Right kidney (tissue), 1 donor: ENCODE data around the gene SNX7.

ENCODE experiments used
- DNase-seq: peaks from one replicate; pipeline ENCODE4 v3.0.0-alpha.2; 2016

The SNX7 gene

DNA sequence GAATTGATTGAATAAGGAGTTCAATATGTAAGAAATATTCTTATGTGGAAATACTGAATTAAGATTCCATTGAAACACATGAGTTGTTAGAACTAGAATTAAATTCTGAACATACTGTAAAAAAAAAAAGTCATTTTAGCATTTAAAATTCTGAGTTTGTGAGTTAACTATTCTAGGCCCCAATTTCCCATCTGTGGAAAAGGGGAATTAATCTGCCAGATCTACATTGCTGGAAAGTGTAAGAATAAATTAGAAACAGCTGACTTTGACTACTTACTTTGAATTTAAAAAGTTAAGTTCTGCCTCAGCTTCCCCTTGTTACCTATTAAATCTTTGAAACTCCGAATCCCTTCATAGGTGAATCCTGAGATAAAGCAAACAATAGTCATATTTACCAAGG lies 103.0 kb downstream of the SNX7 start:
- DNase-seq: no peak

DNA sequence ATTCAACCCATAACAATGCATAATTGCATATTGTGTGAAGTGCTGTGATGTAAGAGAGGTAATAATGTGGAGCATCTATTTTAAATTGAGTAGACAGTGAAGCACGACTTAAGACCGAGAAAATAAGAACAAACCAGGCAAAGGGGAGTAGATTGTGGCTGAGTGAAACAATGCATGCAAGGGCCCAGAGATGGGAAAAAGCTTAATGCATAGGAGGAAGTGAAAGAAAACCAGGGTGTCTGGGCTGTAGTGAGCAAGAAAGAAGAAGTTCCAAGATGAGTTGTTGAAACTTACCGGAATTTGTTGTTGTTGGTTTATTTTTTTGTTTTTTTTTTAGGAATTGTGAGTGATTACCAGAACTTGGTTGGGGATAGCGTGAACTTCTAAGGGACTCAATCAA lies 104.7 kb downstream of the SNX7 start:
- DNase-seq: no peak

DNA sequence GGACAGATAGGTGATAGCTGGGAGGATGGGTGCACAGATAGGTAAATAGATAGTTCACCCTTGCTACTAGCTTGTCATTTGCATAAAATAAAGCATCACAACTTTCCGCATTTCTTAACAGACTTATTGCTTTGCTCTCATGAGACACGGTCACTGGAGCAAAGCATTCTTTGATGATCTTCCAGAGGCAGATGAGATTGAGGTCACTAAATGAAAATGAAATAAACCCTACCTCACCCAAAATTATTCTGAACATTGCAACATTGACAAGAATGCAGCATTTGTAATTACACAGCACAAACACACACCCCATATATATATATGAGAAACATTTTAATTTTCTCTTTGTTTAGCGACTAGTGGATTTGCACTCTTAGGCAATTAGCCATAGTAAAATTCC lies 107.6 kb downstream of the SNX7 start:
- DNase-seq: no peak

DNA sequence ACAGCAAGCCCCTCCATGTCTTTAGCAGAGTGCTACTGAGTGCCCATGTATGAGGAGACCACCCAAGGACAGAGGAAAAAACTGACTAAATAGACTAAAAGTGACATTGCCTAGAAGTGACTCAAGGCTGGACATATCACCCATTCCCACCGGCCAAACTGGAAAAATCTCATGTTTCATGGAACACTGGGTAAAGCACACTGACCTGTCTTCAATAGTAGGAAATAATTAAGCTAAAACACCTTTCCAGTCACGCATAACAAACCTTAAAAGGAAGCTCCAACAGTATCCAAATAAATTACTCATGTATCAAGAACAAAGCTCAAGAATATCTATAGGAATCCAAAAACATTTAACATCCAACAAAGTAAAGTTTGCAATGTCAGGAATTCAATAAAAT lies 120.4 kb downstream of the SNX7 start:
- DNase-seq: no peak

DNA sequence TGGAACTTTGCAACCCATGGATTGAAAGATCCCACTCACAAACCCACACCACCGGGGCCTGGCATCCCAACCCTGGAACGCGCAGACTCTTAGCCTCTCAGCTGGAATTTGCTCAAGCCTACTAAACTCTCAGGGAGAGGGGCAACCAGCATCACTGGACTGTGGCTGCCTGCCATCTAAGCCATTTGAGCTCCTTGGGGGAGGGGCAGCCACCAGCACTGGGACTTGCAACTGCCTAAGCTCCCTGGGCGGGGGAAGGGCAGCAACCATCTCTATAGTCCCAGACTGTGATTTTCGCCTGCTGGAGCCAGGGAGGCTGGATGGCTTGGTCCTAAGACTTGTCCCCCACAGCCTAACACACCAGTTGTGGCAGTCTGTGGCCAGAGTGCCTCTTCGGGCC lies 122.3 kb downstream of the SNX7 start:
- no peak for DNase-seq

DNA sequence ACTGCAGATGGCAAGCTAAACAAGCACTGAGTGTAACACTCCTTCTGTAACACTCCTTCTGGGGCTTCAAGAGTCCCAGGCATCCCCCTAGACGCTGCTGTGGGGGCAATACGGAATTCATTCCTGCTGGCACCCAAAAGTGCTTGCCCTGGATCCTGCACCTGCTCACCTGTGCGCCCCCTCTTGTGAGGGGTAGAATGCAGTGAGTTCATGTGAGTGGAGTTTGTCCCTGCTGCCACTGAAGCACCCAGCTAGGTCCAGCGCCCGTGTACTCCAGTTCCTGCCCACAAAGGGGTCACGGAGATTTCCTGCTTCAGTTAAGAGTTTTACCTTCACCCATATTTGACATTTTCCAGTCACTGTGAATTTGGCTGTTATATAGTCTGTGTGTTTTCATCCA lies 130.0 kb downstream of the SNX7 start:
- no peak for DNase-seq

DNA sequence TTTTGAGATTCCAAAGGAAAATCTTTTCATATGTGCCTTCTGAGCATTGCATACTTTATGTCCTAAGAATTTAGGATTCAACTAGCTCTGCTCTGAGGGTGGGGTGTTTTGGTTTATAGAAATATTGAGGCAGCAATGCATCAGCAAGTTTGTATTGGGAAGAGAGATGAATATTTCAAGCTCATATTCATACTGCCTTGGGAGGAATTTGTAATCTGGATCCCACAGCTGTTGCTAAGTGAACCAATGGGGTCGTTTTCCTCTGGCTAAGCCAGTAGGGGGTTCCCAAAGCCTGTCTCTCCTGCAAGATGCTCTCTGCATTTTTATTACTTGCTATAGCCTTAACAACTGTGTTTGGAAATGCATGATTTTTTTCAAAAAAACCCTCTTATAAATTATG lies 130.6 kb downstream of the SNX7 start:
- DNase-seq: no peak

DNA sequence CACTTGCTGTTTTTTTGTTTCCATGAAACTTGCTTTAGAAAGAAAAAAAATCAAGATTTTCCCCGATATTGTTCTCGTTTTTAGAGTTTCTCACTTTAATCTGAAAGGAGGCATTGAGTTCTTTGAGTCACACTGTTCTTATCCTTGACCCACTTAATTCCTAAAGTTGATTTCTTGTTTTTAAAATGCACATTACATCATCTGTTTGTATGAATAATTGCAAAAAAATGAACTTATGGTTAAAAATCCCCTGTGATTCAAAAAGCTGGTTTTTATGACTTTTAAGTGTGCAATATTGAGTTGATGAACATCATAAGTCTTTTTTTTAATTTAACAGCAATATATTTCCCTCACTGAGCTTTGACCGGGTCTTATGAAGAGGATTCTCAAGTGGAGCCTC lies 131.6 kb downstream of the SNX7 start:
- no peak for DNase-seq

DNA sequence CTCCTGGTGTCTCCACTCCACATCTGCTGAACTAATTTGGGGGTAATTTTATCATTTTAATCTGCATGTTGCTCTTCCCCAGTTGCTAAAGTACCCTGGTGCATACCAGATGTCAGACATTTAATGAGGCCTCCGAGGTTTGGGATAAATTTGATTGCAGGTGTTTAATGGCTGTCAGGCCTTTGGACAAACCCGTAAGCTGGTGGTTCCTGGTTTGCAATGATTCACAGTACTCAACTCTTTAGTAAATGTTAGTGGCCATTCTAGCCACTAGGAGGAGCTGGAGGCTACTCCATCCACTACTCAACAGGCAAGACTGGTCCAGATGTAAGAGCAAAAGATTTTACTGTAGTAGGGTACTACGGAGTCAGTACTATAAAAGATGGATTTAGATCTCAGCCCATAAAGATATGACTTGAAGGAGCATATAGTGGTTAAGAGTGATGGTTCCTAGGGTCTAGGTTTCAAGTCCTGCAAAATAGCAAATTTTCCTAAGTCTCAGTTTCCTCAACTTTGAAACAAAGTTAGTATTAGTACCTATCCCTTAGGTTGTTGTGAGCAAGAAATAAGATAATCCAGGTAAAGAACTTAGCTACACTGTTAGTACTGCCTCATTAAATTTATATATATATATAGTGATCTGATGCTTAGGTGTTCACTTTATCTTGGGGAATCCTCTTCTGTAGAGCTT lies 132.8 kb downstream of the SNX7 start:
- peak; percentile 17 for DNase-seq

DNA sequence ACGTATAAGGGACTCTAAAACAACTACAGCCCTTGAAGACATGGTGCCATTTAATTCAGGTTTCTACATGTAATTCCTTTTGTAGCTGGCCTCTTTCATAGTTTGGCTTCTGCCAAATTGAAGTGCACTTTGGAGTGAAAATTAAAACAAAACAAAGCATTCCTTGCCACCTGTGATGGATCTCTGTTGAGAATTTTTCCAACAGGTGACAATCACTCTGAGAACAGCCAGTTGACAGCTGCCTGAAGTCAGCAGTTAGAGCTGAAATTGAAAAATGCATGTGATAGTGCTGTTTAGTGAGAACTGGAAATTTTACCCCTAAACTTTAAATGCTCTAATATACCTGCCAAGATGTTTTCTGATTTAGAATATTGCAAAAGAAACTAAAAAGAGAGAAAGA lies 134.5 kb downstream of the SNX7 start:
- no peak for DNase-seq

DNA sequence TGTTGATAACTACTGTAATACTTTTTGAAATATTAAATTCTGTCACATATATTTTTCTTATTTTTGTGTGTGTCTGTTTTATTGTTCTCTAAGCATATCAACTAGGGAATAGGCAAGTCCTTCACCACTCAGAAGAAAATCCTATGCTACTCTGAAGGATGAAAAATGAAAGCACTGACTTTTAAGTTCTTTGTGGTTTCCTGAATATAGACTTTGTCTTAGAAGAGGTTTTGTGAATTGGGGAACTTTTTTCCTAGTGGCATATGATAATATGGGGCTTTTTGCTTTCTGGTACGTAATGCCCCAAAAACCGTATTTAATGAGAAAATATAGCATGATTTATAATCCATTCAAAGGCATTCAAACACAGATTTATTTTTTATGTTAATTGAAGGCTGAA lies 136.0 kb downstream of the SNX7 start:
- no peak for DNase-seq
